IPS-11a (cell line): ENCODE results near the gene POU6F2.

Experiments used
- H3K4me3 ChIP-seq: one replicate; pipeline ENCODE4 v1.5.1; 2013; ENCODE audit warnings: low read depth, low read length, control low read depth

The POU6F2 gene

DNA sequence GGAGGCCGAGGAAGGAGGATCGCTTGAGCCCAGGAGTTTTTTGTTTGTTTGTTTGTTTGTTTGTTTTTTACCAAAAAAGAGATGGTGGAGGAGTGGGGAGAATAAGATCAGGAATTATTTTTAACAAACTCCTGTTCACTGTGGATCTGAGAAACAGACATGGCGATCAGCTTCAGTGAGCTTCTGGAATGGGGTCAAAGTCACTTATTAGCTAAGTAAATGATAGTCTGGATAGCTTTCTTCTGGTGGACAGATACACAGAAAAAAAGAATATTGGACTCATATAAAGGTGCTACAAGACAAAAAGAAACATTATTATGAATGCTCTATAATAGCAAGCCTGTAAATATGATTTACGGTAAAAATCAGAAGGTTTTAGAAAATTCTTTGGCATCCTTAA, 85.1 kb downstream of the POU6F2 start:
- no peak overlapping the region for H3K4me3 ChIP-seq

DNA sequence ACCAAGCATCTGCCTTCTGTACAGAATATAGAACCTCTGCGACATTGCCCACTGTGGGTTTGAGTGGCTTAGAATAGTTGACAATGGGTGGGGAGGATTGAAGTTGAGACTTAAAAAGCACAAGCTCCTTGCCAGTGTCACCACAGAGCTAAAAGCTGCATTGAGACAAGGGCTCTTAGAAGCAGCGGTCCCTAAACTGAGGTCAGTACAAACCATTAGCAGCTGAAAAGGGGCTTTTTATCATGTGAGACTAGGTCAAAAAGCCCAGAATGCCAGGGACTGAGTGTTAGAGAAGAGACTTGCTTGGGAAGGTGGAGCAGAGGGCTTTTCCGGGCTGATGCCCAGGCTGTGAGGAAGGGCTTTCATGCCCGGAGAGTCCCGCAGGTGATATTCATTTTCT, 91.3 kb downstream of the POU6F2 start:
- no peak overlapping the region for H3K4me3 ChIP-seq

DNA sequence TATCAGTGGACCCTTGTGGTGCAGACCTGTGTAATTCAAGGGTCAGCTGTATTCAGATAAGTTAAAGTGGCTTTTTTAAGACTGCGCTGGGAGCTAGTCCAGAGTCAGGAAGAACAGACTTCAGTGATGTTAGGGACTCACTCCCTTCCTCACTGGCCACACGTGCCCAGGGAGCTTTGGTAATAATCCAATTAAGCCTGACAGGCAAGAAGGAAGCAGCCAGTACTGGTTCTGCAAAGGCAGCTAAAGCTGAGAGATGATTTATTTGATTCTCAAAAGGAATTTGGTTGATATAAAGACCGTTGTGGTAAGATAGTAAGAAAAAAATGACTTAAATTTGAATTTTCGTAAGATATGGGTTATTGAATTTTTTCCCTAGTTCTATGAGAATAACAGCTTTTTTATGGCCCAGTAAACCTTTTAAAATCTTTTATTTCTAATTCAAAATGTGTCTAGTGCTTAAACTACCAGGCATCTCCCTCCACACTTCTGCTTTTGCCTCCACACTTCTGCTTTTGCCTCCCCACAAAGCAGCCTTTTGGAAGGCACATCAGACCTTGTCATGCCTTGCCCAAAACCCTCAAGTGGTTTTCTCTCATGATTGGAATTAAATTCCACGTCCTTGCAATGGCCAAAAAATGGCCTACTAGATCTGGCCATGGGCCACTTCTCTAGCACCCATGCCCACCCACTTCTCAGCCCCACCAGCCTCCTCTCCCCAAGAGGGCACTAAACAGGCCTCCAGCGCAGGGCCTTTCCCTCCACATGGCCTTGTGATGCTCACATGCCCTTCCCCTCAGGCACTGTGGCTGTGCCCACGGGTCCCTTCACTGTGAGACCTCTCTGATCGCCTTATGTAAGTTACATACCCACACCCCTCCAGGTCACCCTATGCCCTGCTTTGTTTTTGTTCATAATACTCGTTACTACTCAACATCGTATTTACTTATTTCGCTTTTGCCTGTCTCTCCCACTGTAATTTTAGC, 92.5 kb downstream of the POU6F2 start:
- no peak overlapping the region for H3K4me3 ChIP-seq

DNA sequence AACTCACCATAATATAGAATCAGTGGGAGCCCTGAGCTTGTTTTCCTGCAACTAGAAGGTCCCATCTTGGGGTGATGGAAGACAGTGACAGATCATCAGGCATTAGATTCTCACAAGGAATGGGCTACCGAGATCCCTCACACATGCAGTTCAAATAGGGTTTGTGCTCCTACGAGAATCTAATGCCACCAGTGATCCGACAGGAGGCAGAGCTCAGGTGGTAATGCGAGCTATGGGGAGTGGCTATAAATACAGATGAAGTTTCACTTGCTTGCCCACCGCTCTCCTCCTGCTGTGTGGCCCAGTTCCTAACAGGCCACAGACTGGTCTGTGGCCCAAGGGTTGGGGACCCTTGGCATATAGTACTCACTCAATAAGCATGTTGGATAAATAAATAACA, 93.4 kb downstream of the POU6F2 start:
- H3K4me3 ChIP-seq = no peak overlapping the region

DNA sequence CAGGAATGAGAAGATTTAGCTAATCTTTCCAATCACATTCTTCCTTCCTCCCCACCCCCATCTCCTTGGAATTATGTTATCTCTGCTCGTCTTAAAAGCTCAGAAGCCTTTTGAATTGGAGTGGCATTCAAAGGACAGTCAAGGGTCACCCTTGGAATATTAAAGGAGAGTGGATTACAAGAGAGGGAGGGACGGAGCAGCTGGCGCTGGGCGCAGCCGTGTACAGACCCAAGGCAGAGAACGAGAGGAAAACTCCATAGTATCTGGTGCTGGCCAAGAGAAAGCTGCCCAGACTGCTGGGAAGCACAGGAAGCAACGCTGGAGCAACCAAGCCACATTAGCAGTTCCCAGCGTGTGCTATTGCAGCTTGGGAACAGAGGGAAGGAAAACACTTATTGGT, 95.7 kb downstream of the POU6F2 start:
- no peak overlapping the region for H3K4me3 ChIP-seq

DNA sequence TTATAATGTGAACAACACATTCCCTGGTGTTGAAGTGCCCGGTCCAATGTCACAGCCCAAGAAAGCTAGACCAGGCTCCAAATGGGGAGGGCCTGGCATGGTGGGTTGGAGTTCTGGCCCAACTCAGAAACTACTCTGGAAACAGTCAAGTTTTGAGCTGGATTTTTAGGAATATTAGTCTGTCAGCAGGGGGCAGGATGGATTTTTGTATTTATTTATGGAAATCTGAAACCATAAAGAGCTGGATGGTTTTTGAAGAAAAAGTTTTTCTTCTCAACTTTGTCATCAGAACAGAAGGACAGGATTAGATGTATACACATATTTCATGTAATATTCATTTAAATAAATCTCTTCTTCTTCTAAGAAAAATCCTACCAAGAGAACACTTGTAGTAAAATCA, 97.5 kb downstream of the POU6F2 start:
- no peak overlapping the region for H3K4me3 ChIP-seq

DNA sequence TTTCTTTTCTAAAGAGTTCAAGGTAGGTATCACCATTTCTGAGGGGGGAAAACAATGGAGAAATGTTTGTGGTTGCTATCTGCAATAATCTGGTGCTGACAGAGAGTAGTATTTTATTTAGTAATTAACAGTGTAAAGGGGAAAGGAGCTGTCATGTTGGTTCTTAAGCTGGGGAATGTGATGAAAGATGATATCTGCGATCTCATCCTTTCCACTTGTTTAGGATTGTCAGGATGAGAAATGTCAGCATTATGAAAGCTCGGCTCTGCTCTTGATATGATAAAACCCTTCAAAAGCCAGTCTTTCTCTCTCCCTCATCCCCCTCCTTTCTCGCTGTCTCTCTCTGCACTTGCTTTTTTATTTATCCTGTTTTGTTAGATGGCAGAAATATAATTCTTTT, 106.1 kb downstream of the POU6F2 start:
- no peak overlapping the region for H3K4me3 ChIP-seq

DNA sequence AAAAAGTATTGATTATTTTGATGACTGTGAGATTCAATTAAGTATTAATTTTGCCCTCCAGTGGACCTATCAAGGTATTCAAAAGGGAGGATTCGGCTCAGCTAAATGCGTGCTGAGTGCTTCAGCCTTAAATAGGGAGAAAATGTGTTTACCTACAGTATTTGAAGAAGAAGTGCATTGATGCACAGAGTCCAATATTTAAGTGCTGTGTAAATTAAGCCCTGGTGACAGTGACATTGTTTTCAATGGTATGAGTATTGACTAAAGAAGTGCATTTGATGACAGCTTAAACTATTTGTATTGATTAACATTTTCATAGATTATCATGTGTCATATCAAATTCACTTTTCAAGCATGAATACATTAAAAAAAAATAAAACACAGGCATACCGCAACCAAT, 106.6 kb downstream of the POU6F2 start:
- H3K4me3 ChIP-seq = no peak overlapping the region

DNA sequence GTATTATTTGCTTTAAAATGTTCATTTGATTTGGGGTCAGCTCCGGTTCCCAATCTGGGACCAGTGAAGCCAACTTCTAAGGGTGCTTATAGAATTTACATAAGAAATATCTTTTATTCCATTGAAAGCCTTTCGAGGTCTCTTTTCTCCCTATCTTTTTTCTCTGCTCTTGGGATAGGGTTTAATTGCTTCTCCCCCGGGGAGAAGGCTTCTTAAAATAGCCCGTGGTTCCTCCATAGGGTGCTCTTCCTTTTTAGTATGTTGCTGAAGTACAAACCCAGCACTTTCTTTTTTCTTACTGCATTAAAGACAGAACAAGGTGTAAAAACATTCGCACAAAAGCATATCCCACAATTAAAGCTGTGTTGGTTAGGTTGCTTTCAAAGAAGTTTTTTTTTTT, 107.5 kb downstream of the POU6F2 start:
- H3K4me3 ChIP-seq = no peak overlapping the region

DNA sequence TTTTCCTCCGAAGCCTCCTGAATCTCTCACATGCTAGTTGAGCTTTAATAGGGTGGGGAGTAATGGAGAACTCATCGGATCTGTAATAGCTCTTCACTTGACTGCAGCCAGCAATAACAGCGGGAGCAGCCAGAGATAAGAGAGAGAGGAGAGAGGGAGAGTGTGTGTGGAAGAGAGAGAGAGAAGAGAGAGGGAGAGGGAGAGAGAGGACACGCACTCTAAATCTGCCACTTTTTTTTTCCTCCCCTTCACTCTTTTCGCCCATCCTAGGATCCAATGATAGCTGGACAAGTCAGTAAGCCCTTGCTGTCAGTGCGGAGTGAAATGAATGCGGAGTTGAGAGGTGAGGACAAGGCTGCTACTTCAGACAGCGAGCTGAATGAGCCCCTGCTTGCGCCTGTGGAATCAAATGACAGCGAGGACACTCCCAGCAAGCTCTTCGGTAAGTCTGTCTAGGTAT, 107.9 kb downstream of the POU6F2 start:
- H3K4me3 ChIP-seq = peak overlapping the region; percentile 8

DNA sequence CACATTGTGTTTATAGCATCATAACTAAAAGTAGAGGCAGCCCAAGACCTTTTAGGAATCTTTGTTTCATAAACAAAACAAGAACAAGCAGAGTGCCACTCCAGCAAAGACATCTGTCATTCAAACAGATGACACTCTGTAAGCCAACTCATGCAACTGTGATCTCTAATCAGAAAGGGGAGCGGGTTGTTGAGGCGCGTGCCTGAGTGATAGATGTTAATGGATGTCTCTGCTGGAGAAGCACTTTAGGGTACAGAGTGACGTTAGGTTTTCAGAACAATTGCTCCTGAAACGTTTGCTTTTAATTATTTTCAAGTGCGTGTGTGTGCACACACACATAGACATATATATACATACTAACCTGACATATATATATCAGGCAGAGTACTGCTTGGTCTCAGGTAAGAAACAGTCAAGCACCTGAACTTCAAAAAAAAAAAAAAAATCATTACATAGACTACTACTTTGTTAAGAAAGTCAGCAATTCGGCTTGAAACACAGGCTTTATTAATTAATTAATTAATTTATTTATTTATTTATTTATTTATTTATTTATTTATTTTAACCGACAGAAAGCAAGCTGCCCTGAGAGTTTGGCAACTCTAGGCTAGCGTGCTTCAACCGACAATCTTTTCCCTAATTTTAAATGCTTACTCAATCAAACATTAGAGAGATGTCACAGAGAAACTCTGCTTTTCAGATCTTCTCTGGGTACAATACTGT, 109.1 kb downstream of the POU6F2 start:
- no peak overlapping the region for H3K4me3 ChIP-seq

DNA sequence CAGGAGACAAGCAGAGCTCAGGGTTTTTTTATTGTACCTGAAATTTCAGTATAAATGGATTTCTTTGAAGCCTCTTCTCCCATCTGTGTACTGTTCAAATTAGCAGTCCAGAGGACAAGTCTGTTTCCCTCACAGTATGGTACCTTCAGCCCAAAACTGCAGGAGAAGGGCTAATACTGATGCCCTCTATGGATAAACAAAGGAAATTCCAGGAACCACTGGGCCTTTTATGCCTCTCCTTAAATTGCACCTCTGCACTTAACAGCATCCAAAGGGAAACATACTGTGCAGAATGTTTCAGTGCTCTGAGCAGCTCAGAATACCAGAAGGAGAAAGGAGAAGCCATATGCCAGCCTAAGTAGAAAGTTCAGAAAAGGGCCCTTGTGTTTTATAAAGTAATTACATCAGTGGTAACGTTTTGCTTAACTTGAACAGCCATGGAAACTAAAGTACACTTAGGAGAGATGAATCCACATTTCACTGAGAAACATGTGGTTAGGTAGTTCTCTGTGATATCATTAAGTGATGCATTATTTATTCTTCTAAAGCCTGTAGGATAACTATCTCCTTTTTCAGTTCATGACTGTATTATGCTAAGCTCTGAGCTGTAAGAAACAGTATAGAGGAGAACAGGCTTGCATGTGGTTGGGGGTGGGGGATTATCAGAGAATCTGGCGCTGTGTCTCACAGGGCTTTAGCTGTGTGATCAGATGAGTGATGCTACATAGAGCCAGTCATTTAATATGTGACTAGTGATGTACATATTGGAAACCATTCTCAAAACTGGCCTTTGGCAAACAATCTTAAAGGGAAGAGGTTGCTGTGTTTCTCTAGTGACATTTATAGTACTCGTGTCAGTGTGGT, 111.3 kb downstream of the POU6F2 start:
- H3K4me3 ChIP-seq = no peak overlapping the region

DNA sequence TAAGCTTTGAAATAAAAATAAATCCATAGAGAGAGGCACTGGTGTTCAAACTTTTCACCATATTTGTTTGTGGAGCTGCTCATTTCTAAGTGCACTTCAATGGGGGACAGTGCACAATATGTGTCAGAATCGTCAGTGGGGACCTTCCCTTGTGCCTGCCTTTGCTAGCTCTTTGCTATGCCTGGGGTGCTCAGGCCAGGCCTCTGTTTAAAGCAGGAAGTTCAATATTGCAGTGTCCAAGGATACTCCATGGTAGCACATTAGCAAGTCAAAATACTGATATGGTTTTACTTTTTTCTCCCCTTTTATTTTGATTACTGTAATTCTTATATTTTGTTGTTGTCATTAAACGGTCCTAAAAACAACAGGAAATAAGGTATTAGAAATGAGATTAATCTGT, 113.4 kb downstream of the POU6F2 start:
- no peak overlapping the region for H3K4me3 ChIP-seq

DNA sequence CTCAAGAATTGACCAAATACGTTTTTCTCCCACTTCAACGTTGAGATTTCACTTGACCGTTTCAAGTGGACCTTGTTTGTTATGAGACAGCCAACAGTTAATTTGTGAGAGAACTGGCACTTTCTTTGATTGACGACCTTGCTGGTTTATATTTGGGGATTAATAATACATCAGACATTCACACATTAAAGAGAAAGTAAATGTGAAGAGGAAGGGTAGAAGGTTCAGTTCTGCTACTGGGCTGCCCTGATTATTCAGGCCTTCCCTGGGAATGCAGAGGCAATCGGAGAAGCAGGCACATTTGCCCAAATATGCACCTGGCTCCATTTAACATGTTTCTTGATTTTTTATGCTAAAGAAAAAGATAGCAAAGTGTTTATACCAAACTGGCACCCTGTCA, 114.1 kb downstream of the POU6F2 start:
- no peak overlapping the region for H3K4me3 ChIP-seq

DNA sequence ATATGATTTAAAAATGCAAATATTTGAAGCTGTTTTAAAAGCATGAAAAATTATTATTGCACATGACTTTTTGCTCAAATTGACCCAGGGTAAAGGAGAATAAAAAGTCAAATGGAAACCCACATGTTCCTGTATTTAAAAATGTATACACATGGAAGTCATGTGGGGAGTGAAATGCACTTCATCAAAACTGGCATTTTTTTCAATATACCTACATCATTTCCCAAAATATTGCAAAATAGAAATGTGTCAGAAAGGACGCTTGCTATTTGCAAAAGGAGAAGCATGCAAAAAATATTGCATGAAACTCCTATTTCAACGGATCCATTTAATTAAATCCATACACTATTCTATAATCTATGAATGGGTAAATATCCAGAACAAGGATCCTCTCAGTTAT, 117.0 kb downstream of the POU6F2 start:
- no peak overlapping the region for H3K4me3 ChIP-seq

DNA sequence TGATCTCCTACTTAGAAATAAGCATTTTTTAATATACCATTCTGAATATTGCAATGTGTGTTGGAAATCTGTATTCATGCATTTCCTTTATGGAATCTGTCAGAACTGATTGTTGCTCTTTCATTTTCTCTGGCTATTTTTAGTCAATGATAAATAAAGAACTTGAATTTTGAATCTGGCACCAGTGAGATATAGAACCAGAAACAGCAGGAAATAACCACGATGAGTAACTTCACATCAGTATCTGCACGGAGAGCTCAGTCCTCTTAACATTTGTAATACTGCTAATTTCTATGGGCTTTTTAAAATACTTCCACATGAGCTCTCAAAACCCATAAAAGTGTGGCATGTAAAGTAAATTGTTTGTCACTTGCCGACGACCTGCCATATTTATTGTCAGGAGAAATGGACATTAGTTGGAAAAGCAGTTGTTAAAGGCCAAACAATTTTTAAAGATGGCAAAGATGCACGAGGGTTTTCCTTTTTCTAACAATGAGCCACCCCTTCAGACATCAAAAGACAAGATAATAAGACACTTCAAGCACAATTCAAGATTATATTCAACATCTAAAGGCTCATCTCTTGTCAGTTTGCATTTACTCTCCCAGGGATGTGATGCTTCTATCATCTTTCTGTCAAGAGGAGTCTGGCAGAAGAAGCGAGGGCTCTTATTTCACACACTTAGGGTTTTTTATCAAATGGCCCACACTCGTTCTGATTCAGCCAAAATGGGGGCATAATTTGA, 118.3 kb downstream of the POU6F2 start:
- no peak overlapping the region for H3K4me3 ChIP-seq

DNA sequence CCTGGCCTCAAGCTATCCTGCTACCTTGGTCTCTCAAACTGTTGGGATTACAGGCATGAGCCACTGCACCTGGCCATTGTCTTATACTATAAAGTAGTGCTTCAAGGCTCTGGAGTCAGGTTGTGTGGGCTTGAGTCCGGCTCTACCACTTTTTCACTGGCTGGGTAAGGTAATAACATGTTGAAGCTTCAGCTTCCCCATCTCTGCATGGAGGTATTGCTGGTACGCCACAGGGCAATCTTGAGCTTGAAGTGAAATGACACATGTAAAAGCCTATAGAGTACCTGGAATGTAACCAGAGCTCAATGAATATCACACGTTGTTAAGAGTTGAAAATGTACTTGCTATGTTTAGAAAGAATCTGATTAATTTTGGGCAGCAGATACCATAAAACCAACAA, 120.8 kb downstream of the POU6F2 start:
- no peak overlapping the region for H3K4me3 ChIP-seq

DNA sequence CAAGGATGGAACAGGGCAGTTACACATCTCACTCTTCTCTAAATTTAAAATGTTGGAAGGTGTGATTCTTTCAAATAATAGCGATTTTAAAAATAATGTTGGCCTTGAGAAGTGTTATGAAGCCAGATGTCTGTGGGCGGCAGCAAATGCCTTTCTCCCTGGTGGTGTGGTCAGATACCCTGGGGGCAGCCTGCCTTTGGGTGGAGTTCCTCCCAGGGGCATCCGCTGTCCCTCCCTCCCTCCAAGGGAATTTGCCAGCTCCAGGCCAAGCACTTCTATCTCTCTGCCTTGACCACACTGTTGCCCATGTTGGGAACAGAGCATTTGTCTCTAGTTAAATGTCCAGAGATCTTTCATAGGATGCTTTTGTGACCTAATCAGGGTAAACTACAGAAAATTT, 121.4 kb downstream of the POU6F2 start:
- H3K4me3 ChIP-seq = no peak overlapping the region

DNA sequence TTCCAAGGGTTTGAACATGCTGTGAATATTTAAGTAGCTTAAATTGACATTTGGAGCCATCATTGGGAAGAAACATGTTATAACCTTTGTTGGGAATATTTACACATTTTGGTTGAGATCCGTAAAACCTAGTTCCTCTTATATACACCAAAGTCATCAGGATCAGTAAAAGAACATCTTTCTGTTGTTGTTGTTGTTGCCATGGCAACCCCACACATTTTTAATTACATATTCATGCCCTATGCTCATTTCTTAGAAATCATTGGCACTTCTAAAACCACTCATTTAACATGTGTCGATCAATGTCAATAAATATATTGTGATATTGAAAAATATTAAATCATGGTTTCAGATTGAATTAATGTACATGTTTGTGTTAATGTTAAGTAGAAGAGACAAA, 122.6 kb downstream of the POU6F2 start:
- H3K4me3 ChIP-seq = no peak overlapping the region

DNA sequence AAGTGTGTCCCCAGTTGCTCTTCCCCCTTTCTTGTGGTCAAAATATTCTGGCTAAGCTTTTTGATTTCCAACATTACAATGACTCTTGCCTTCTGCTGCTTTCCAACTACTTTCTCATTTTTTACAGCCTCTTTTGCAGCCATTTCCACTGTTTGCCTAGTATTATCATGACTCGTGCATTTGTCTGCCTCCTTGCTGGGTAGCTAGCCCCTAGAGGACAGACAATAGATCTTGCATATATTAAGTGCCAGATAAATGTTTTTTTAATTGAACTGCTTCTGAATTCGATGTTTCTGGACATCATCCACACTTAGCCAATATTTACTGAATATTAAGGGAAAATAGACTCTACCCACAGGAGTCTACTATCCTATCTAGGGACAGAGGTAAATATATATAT, 124.5 kb downstream of the POU6F2 start:
- no peak overlapping the region for H3K4me3 ChIP-seq
